Endodermal cell (in vitro differentiated cells): Measurements from ENCODE around the gene ZNF728. TPM values are rescaled to one million over a fixed set of nuclear protein-coding genes. Genes with fewer than 3 reads are reported as not detected.
"Not testable (repeated sequence)": the region's sequence is repeated elsewhere in the genome, so short reads cannot be mapped to it uniquely, and the experiment has no call there.

Source experiments
- DNase-seq: peaks from one replicate; pipeline ENCODE4 v3.0.0-alpha.2; 2017
- H3K27ac ChIP-seq: 2 replicates; pipeline ENCODE4 v1.5.1; 2013; ENCODE audit warnings: mild to moderate bottlenecking, low read depth, low read length, moderate library complexity
- H3K27me3 ChIP-seq: 2 replicates; pipeline ENCODE4 v1.6.1; 2013; ENCODE audit warnings: mild to moderate bottlenecking, low read length, moderate library complexity; ENCODE audit not compliant: insufficient read depth, control insufficient read depth, poor library complexity, severe bottlenecking
- H3K36me3 ChIP-seq: 2 replicates; pipeline ENCODE4 v1.7.0; 2013; ENCODE audit warnings: mild to moderate bottlenecking, low read length, moderate library complexity; ENCODE audit not compliant: control insufficient read depth, insufficient read depth
- H3K4me1 ChIP-seq: one replicate; pipeline ENCODE4 v1.7.0; 2013; ENCODE audit warnings: low read length; ENCODE audit not compliant: control insufficient read depth, insufficient read depth
- H3K4me3 ChIP-seq: 2 replicates; pipeline ENCODE4 v1.5.1; 2013; ENCODE audit warnings: mild to moderate bottlenecking, low read length, moderate library complexity
- H3K9ac ChIP-seq: 2 replicates; pipeline ENCODE4 v1.6.1; 2013; ENCODE audit warnings: mild to moderate bottlenecking, low read length, moderate library complexity; ENCODE audit not compliant: poor library complexity, severe bottlenecking; ENCODE audit errors: extremely low read depth
- H3K9me3 ChIP-seq: 2 replicates; pipeline ENCODE4 v1.6.1; 2013; ENCODE audit warnings: mild to moderate bottlenecking, low read length, moderate library complexity; ENCODE audit not compliant: control insufficient read depth
- H3K27ac Mint-ChIP-seq: 2 replicates; pipeline ENCODE4 v1.8.0; 2020; ENCODE audit warnings: mixed read lengths
- H3K27me3 Mint-ChIP-seq: 2 replicates; pipeline ENCODE4 v1.8.0; 2021; ENCODE audit warnings: mild to moderate bottlenecking, mixed read lengths; ENCODE audit not compliant: insufficient read depth
- H3K36me3 Mint-ChIP-seq: 2 replicates; pipeline ENCODE4 v1.8.0; 2020; ENCODE audit warnings: low read depth, mixed read lengths
- H3K4me1 Mint-ChIP-seq: 2 replicates; pipeline ENCODE4 v1.8.0; 2020; ENCODE audit warnings: mixed read lengths
- H3K4me3 Mint-ChIP-seq: 2 replicates; pipeline ENCODE4 v1.8.0; 2020; ENCODE audit warnings: mild to moderate bottlenecking, moderate library complexity, mixed read lengths
- H3K9me3 Mint-ChIP-seq: 2 replicates; pipeline ENCODE4 v1.8.0; 2020; ENCODE audit warnings: mild to moderate bottlenecking, mixed read lengths
- CTCF ChIP-seq: fragments of 200-600 bp; sonication (generic); conservative IDR thresholded peaks from 2 replicates; pipeline ENCODE4 v1.5.0; 2021; ENCODE audit warnings: antibody characterized with exemption, mild to moderate bottlenecking
- WGBS, 2 experiments: methylation state at CpG; one replicate each; pipeline versions ENCODE4 v1.1.5 to v1.1.7; 2013; ENCODE audit warnings: missing lambda C conversion rate in 2 of 2, mixed read lengths in 1 of 2; ENCODE audit not compliant: insufficient coverage in 1 of 2, insufficient read length in 1 of 2; 5-methylcytosine and 5-hydroxymethylcytosine counted together
- total RNA-seq, 2 donors: library from RNA; stranded (reverse); fragmentation: NEBNext Ultra II Directional in 1 of 2; extraction: Animal tissue kit (Norgen Biotek cat#: 25700) in 1 of 2; gene quantifications; 2 replicates in 1 of 2; 3 replicates in 1 of 2; pipeline ENCODE4 v1.2.1, GENCODE V29; 2021

Gene ZNF728
- total RNA-seq, 2 donors from 2014 or later, result not detected

GRCh38 chr19:22976248-22976647 lies 26.7 kb downstream of the ZNF728 start:
- WGBS, 2 experiments, result 71 to 87% methylated on average over 2 of the region's 2 CpGs
- TF ChIP-seq CTCF, result no peak
- Mint-ChIP-seq H3K4me3 (no peak overlapping the region), H3K36me3 (no peaks in the 10 kb centered on the region), H3K27me3 (no peaks in the 10 kb centered on the region), H3K9me3 (peaks cover 77% of the 10 kb centered on the region), H3K27ac (no peak overlapping the region), H3K4me1 (no peaks in the 10 kb centered on the region)
- no peaks in the 10 kb centered on the region for H3K36me3 ChIP-seq
- peaks cover 82% of the 10 kb centered on the region for H3K9me3 ChIP-seq
- H3K9ac ChIP-seq, result no peak overlapping the region
- DNase-seq, result no peak
- H3K27me3 ChIP-seq, result no peaks in the 10 kb centered on the region
- H3K4me1 ChIP-seq, result no peaks in the 10 kb centered on the region
- H3K4me3 ChIP-seq, result peak overlapping the region; percentile 56
- H3K27ac ChIP-seq, result no peak overlapping the region

GRCh38 chr19:22975546-22976136 lies 27.3 kb downstream of the ZNF728 start:
- not testable (repeated sequence) for H3K27me3 Mint-ChIP-seq, H3K9ac ChIP-seq, H3K4me1 Mint-ChIP-seq, H3K36me3 ChIP-seq, DNase-seq, H3K4me3 Mint-ChIP-seq, H3K36me3 Mint-ChIP-seq, H3K4me1 ChIP-seq, H3K27ac Mint-ChIP-seq, H3K27ac ChIP-seq, H3K27me3 ChIP-seq
- WGBS, 2 experiments, result 100% methylated on average over 1 of the region's 1 CpG; no CpG with 5 or more reads in 1 of the 2 experiments
- H3K4me3 ChIP-seq, result peak overlapping the region; percentile 56
- H3K9me3 ChIP-seq, result peaks cover 81% of the 10 kb centered on the region
- peaks cover 76% of the 10 kb centered on the region for H3K9me3 Mint-ChIP-seq

- Histone ChIP-seq H3K9me3 (peaks cover 70% of the 10 kb centered on the region), H3K9ac (no peak overlapping the region), H3K27ac (no peak overlapping the region), H3K4me1 (no peaks in the 10 kb centered on the region), H3K4me3 (peak overlapping the region; percentile 19), H3K27me3 (no peaks in the 10 kb centered on the region), H3K36me3 (no peaks in the 10 kb centered on the region)
- H3K4me3 Mint-ChIP-seq, result no peak overlapping the region
- H3K36me3 Mint-ChIP-seq, result no peaks in the 10 kb centered on the region
- 58 to 60% methylated on average over 4 of the region's 5 CpGs for WGBS, 2 experiments
- no peak for DNase-seq
- no peaks in the 10 kb centered on the region for H3K4me1 Mint-ChIP-seq
- H3K27me3 Mint-ChIP-seq, result no peaks in the 10 kb centered on the region
- H3K9me3 Mint-ChIP-seq, result peaks cover 85% of the 10 kb centered on the region
- H3K27ac Mint-ChIP-seq, result no peak overlapping the region
- no peak for TF ChIP-seq CTCF
Observed at GRCh38 chr19:22945560-22945959, 57.4 kb downstream of the ZNF728 start.

- no peak for TF ChIP-seq CTCF
- no peak overlapping the region for H3K4me3 ChIP-seq
- H3K27me3 Mint-ChIP-seq, result no peaks in the 10 kb centered on the region
- no peak for DNase-seq
- H3K9me3 ChIP-seq, result peaks cover 68% of the 10 kb centered on the region
- H3K4me1 ChIP-seq, result no peaks in the 10 kb centered on the region
- no peaks in the 10 kb centered on the region for H3K36me3 ChIP-seq
- H3K27ac Mint-ChIP-seq, result no peak overlapping the region
- H3K9me3 Mint-ChIP-seq, result peaks cover 85% of the 10 kb centered on the region
- H3K4me1 Mint-ChIP-seq, result no peaks in the 10 kb centered on the region
- WGBS, 2 experiments, result 71 to 73% methylated on average over 1 to 2 of the region's 2 CpGs
- no peak overlapping the region for H3K9ac ChIP-seq
- H3K36me3 Mint-ChIP-seq, result no peaks in the 10 kb centered on the region
- H3K4me3 Mint-ChIP-seq, result no peak overlapping the region
- no peaks in the 10 kb centered on the region for H3K27me3 ChIP-seq
- no peak overlapping the region for H3K27ac ChIP-seq
Observed at GRCh38 chr19:22935151-22935550, 67.8 kb downstream of the ZNF728 start.

- not testable (repeated sequence) for H3K36me3 ChIP-seq, H3K36me3 Mint-ChIP-seq, H3K27ac Mint-ChIP-seq, H3K4me3 Mint-ChIP-seq, DNase-seq, H3K4me3 ChIP-seq, H3K9ac ChIP-seq, H3K27ac ChIP-seq, H3K4me1 ChIP-seq, H3K4me1 Mint-ChIP-seq, H3K27me3 ChIP-seq, H3K27me3 Mint-ChIP-seq
- peaks cover 47% of the 10 kb centered on the region for H3K9me3 ChIP-seq
- H3K9me3 Mint-ChIP-seq, result peaks cover 61% of the 10 kb centered on the region
- 93% methylated on average over 8 of the region's 34 CpGs; no CpG with 5 or more reads in 1 of the 2 experiments for WGBS, 2 experiments
Observed at GRCh38 chr19:22927576-22927975, 75.4 kb downstream of the ZNF728 start.
